GM10266 (cell line): Measurements from ENCODE around the gene ULK4.
"Not testable (repeated sequence)": the region's sequence is repeated elsewhere in the genome, so short reads cannot be mapped to it uniquely, and the experiment has no call there.

Experiments used
- DNase-seq: peaks from one replicate; pipeline ENCODE4 v3.0.0; 2012; ENCODE audit errors: extremely low spot score
- CTCF ChIP-seq: IDR thresholded peaks from 2 replicates; pipeline ENCODE4 v1.5.1; 2012; ENCODE audit warnings: mild to moderate bottlenecking, low read depth; ENCODE audit not compliant: control insufficient read depth, insufficient read depth; ENCODE audit errors: missing control alignments

Gene ULK4

DNA sequence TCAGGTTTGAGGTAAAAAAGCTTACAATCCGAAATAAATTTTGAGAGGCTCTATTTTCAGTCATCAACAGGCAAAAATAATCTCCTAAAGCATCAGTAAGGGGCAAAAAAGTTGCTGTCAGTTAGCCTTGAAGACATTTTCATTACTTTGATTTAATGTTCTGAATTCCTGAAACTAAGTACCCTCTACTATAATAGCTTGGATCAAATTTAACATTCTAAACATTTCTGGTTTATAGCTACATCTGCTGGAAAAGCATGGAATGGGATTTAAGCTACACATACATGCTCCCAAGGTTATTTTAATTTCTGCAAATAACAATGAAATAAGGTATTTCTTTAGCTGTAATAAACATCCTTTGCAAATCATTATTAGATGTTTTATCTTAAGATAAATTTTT lies 245.4 kb downstream of the ULK4 start:
- no peak for DNase-seq

DNA sequence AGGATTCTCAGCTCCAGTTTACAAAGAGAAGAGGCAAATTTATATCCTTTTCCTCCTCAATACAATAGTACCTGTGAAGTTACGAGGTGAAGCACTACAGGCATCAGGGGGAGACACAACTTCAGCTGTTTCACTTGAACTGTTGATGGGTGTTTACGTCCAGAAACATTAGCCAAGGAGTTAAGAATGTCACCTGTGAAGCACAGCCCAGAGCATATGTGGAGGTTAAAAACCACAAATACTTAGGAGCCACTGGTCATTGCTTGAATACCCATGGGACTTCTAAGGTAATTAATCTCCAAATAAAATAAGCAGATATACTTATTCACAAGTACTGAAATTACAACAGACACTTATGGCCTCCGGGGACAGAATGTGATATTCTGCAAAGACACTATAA lies 246.5 kb downstream of the ULK4 start:
- no peak for DNase-seq

More for the DNA sequence above, 245.4 kb downstream of the ULK4 start:
- no peak for TF ChIP-seq CTCF

DNA sequence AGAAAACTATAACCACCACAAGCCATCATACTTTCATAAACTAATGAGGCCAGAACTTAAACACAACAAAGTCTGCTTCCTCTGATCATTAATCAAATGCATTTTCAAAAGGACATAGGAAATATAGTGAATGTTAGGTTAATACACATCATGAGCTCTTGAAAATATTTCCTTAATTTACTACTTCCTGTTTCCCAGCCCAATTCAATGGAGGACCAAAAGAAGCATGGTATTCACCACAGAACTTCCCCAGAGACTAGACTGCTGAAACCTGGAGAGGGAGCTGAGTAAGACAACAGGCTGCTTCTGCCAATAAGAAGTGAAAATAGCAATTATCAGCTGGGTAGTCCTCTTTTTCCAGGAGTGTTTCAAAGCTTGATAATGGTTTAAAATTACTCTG lies 250.3 kb downstream of the ULK4 start:
- no peak for TF ChIP-seq CTCF
- no peak for DNase-seq

More for the DNA sequence above, 246.5 kb downstream of the ULK4 start:
- no peak for TF ChIP-seq CTCF

GRCh38 chr3:41710646-41711388 lies 251.1 kb downstream of the ULK4 start:
- TF ChIP-seq CTCF: no peak
- DNase-seq: no peak

DNA sequence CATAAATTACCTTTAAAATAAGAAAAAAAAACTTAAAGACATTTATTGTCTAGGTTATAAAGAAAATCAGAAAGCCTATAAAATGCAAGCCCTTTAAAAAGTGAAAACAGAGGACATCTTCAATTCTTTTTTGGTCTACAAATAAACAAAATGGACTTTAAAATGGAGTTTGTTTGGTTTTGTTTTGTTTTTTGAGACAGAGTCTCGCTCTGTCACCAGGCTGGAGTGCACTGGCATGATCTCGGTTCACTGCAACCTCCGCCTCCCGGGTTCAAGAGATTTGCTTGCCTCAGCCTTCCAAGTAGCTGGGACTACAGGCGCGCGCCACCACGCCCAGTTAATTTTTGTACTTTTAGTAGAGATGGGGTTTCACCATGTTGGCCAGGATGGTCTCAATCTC lies 252.7 kb downstream of the ULK4 start:
- not testable (repeated sequence) for DNase-seq

- TF ChIP-seq CTCF: no peak
Measured at GRCh38 chr3:41708176-41708575, 253.7 kb downstream of the ULK4 start.

DNA sequence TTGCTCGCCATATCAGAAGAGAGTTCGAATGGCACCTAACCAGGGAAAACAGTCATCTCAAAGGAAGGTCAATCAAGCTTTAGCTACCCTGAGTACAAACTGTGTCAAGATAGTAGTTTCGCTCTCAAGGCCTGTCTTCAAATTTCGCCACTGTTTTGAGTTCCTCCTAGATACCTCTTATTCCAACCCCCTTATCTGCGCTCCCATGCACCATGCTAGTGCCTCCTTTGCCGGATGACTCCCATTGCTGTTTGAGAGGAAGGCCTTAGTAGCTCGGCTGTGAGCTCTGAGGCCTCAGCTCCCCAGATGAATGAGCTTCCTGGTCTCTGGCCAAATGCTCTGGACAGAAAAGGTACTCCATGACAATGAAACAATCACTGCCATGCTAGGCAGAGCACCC lies 256.0 kb downstream of the ULK4 start:
- no peak for TF ChIP-seq CTCF
- no peak for DNase-seq

More at GRCh38 chr3:41708176-41708575, 253.7 kb downstream of the ULK4 start:
- no peak for DNase-seq
